ENCODE measurements around the gene ADNP. TPM values are rescaled to one million over a fixed set of nuclear protein-coding genes. Genes with fewer than 3 reads are reported as not detected.

The ADNP gene
- total RNA-seq, 1 donor from 2014 or later, result 69.2 TPM

DNA sequence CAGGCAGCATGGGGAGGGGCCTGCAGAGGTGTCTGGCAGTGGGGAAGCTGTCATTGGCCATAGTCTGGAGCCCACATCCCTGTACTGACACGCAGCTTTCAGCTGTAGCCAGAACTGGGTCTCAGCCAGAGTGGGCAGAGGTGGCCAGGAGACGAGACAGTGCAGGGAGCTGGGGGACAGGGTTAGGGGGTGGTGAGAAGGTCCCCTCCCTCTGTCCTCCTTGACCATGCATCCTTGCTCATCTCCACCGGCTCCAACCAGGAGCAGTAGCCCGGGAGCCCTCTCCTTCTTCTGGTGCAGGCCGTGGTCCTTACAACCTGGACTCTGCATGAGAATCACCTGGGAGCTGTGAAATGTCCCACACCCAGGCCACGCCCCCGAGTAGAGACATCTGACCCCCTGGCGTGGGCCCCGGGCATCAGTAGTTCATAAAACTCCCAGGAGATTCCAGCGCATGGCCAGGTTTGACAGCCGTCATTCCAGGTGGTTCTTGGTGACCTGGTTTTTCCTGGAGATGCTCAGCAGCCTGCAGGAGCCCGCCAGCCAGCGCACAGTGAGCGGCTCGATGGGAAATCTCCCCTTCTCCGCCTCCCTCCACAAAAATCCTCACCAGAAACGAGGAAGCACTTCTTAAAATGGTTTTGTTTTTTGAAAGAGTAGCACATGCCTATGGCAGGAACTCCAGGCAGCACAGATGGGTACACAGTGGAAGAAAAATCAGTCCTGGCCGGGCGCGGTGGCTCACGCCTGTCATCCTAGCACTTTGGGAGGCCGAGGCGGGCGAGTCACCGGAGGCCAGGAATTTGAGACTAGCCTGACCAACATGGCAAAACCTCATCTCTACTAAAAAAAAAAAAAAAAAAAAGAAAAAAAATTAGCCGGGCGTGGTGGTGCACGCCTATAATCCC is 56.2 kb downstream of the ADNP start:
- intact Hi-C loops (cut with micrococcal nuclease), result no loop called here

DNA sequence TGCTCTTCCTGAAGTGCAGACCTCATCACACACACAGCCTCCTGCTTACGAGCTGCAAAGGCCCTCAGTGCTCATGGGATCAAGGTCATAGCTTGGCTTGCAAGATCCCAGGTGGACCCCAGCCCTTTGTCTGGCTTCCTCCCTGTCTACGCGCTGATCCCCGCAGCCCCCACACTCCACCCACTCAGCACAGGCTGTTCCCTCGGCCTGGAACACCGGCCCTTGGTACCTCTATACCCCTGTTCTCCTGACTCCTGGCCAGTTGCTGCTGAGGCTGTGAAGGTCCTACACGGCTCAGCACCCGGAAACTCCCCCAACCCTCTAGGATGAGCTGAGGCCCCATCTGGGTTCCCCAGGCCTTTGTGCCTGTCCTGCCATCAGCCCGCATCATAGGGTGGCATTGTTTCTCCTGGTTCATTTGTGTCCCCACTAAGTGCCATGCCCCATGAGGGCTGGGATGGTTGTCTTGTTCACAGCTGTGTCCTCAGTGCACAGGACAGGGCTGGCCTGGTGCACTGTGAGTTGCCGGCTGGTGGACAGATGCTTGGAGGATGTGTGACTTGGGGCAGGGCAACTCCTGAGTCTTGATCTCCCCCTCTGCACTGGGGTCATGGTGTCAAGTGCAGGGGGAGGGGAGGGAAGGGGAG is 57.0 kb downstream of the ADNP start:
- intact Hi-C loops (cut with micrococcal nuclease), result no loop called here

DNA sequence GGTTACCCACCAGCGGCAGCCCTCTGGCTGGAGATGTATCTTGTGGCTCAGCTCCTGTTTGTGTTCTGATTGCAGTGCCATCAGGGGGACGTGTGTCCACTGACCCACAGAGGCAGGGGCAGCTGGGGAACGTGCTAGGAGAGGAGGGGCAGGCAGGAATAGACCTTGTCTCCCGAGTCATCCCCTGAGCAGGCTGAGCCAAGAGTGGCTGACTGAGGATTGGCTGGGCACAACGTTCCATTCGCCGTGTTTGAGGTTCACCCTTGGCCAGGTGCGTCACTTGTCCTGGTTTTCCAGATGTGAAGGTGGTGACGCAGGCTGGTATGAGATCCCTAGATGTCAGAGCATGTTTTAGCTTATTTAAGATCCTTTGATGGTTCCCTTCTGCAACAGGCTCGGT is 57.7 kb downstream of the ADNP start:
- intact Hi-C loops (cut with micrococcal nuclease), result no loop called here

DNA sequence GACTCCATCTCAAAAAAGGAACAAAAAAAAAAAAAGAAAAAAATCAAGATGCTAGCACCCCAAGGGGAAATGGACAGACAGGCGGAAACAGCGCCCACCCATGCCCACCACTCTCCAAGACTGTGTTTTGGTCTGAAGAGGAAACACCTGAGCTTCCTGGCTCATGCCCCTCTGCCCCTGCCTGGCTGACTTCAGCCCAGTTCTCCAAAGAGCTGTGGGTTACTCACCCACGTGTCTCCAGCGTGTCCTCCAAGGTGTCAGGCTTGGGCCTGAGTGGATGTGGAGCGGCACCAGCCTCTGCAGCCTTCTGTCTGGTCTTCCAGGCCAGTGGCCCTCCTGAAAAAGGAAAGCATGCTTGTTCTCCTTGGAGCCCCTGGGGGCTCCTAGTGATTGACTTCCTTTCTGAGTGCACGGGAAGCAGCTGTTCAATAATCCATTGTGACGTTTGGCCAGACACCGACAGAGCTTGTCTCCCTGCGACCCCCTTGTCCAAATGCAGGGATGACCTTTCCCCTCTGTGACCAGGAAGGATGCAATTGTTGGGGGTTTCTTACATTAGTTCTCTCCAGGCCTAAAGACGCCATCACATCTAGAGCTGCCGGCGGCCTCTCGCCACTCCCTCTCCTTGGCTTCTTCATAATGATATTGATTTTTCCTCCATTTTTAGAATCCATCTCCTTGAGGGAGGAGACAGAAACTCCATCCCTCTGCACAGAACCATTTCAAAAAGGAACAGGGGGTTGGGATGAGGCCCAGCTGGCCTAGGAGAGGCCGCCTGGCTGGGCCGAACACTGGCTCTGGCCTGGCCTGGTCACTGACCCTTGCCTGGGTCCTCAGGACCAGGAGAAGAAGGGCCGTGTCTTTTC is 58.4 kb downstream of the ADNP start:
- intact Hi-C loops (cut with micrococcal nuclease), result no loop called here

DNA sequence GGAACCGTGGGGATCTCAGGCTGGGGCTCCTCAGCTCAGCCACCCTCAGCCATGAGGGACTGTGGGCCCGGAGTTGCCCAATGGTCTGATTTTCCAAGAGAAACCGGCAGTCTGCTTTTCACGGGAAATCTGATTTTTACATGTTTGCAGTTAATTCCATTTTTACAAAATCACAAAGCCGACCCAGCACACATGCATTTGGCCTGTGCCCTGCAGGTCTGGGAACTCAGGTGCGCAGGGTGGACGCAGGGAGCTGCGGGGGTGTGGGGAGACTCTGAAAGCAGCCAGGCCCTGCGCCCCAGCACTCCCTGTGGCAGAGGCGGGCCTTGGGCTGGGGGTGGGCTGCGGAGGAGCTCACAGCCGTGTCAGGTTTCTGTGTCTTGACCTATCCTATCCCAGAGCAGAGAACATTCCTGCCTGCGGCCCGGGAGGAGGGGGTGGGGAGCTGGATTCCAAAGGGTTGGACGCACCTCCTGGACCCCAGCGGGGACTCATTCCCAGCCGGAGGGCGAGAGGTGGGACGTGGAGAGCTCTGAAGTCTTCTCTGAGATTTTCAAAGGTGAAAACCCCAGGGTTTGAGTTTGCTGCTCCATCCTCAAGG is 60.6 kb downstream of the ADNP start:
- intact Hi-C loops (cut with micrococcal nuclease), result no loop called here

DNA sequence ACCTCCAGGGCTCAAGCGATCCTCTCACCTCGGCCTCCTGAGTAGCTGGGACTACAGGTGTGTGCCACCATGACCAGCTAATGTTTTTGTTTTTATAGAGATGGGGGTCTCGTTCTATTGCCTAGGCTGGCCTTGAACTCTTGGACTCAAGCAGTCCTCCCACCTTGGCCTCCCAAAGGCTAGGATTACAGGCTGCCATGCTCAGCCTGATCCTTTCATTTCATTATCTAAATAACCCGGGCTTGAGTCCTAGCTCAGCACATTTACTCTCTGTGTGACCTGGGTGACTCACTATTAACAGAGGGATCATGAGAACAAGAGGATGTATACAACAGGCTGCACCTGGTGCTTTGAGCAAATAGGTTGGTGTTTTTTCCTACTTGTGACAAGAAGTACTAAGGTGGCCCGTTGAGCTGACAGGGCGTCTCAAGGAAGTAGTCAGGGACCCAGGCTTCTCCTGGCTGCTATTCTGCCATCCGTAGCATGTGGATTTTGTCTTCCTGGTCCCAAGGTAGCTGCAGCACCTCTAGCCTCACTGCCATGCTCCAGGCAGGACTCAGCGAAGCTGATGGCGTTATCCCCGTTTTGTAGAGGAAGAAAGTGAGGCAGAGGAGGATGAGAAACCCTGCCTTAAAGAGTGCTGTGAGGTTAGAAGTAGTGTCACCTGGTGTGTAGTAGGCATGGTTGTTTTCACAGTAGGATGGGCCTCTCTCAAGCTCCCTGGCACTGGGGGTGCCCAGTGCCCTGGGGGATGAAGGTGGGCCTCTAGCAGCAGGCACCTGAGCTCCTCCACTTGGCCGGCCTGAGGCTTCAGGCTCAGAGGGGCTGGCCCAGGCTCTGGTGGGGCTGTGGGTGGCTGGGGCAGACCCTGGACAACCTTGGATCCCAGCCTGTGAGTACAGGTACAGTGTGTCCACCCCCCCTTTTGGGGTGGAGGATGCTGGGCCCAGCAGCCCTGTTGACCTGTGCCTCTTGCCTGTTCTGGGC is 62.4 kb downstream of the ADNP start:
- intact Hi-C loops (cut with micrococcal nuclease), result no loop called here

DNA sequence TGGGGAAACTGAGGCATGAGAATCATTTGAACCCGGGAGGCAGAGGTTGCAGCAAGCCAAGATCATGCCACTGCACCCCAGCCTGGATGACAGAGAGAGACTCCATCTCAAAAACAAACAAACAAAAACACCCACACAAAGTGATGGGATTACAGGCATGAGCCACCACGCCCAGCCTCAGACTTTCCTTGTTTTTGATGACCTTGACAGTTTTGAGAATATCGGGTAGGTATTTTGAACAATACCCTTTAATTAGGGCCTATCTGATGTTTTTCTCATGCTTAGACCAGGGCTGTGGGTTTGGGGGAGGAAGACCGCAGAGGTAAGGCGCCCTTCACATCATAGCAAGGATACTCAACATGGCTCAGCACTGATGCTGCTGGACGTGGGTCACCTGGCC is 63.4 kb downstream of the ADNP start:
- intact Hi-C loops (cut with micrococcal nuclease), result no loop called here

DNA sequence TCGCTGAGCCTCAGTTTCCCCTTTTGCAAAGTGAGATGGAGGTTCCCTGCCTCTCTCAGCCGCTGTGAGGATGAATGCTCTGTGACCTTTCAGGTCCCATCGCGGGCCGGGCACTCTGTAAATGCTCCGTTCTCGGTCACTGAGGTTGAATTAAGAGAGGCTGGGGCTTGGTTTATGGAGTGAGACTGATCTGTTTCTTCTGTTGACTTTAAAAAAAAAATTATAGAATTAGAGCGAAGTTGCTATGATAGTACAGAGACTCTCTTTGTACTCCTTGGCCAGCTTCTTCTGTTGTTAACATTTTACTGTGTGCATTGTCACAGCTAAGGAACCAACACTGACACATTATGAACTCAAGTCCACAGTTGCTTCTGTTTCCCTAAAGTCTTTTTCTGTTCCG is 64.4 kb downstream of the ADNP start:
- intact Hi-C loops (cut with micrococcal nuclease), result no loop called here

DNA sequence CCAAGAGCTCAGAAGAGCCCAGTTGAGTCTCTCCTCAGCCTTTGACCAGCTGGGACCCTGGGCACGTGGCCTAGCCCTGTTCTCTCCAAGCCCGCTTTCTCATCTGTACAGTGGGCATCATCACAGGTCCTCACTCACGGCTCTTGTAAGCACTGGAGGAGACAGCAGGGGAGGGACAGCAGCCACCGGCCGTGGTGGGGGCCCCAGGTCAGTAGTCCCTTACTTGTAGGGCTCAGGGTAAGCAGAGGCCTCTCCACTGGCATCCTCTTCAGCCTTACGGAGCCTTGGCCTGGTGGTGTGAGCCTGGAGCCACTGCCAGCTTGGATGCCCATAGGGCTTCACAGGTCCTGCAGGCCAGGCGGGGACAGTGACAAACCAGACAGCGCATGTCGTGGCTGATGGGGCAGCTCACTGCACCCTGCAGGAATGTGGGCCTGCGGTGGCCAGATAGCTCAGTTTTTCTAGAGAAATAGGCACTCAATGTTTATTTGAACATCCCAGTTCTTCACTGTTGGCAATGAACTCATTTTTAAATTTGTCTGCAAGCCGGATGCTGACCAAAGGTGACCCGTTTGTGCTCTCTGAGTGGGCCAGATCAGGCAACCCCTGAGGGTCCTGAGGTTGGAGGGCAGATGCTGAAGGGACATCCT is 65.1 kb downstream of the ADNP start:
- intact Hi-C loops (cut with micrococcal nuclease), result no loop called here

DNA sequence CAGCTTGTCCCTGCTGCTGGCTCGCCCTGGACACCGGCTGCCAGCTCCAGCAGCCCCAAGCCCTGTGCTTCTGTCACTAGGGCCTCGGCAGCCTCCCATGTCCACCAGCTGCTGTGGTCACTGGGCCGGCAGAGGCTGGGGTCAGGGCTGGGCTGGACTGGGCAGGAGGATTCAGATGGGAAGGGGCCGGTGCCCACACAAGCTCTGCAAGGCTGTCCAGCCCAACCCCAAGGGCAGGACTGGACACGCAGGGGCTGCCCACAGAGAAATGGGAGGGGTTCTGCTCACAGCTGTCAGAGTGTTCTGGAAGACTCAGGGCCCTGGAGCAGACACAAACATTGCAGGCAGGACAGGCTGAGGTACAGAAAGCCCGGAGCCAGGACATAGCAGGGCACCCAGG is 65.6 kb downstream of the ADNP start:
- intact Hi-C loops (cut with micrococcal nuclease), result no loop called here

DNA sequence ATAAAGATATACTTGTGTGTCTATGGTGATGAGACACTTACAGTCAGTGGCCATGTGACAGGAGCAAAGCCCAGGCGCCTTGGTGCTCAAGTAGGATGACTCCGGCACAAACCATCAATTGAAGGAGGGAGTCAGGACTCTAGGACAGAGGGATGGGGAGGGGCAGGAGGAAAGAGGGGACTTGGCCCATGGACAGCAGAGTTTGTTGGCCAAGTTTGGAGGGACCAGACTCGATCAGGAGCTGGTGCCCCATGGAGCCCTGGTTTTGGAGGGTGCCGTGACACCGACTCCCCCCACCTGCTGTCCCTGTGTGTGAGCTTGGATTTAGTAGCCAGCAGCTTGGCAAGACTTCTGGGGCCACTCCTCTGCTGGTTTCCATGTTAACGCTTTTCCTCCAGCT is 66.1 kb downstream of the ADNP start:
- intact Hi-C loops (cut with micrococcal nuclease), result no loop called here

DNA sequence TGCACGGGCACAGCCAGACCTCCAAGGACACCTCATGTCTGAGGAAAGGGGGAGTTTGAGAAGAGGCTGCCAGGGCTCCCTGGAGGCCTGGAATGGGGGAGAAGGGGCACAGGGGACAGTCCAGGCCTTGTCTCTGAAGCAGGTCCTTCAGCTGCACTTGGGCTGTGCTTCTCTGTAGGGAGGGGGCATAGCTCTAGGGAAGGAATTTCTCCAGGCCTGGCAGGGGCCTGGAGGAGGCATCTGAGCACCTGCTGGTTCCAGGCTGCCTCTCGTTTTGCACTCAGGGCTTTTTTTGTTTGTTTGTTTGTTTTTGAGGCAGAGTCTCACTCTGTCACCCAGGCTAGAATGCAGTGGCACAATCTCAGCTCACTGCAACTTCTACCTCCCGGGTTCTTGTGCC is 68.7 kb downstream of the ADNP start:
- intact Hi-C loops (cut with micrococcal nuclease), result no loop called here

DNA sequence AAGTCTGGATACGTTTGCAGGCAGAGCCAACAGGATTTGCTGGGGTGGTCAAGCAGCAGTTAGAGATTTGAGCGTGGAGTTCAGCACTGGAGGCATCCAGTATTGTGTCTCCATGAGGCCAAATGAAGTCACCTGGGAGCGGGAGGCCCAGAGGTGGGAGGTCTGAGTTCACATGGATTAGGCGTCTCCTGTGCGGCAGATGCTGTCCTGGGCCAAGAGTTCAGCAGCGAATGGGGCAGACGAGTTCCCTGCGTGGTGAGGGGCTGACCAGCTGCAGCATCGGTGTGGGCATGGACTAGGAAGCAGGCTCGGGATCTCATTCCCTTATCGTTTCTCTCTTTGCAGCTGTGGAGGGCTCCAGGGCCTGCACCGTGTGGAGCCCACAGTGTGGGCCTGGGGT is 70.2 kb downstream of the ADNP start:
- intact Hi-C loops (cut with micrococcal nuclease), result no loop called here

DNA sequence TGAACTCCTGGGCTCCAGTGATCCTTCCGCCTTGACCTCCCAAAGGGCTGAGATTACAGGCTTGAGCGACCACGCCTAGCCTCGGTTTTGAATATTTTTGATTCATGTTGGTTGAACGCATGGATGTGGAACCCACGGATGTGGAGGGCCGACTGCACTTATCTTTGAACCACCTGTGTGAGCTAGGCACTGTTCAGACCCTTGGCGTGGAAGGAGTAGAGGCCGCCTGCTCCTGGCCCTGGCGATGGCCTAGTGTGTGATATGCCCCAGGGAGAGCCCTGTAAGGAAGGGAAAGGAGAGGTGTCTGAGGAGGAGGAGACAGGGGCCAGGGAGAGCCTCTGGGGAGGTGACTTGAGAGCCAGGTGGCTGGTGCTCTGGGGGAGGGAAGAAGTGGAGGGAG is 72.1 kb downstream of the ADNP start:
- intact Hi-C loops (cut with micrococcal nuclease), result no loop called here

DNA sequence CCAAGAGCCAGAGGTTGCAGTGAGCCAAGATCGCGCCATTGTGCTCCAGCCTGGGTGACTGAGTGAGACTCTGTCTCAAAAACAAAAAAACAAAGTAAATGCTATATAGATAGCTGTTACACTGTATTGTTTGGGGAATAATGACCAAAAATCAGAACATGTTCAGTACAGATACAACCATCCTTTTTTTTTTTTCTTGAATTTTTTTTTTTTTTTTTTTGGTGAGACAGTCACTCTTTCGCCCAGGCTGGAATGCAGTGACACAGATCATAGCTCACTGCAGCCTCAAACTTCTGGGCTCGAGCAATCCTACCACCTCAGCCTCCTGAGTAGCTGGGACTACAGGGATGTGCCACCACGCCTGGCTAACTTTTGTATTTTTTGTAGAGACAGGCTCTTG is 72.7 kb downstream of the ADNP start:
- intact Hi-C loops (cut with micrococcal nuclease), result no loop called here

DNA sequence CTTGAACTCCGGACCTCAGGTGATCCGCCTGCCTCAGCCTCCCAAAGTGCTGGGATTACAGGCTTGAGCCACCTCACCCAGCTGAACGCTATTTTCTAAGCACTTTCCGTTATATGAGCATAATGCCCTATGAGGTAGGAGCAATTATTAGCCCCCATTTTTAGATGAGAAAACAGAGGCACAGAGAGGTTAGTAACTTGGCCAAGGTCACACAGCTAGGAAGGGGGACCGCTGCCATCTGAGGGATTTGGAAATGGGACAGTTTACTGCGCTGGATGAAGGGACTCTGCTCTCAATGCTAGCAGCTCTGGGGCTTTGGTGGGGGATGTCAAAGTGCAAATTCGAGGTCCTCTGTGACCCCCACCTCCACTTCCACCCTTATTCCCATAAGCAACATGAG is 73.9 kb downstream of the ADNP start:
- intact Hi-C loops (cut with micrococcal nuclease), result no loop called here

DNA sequence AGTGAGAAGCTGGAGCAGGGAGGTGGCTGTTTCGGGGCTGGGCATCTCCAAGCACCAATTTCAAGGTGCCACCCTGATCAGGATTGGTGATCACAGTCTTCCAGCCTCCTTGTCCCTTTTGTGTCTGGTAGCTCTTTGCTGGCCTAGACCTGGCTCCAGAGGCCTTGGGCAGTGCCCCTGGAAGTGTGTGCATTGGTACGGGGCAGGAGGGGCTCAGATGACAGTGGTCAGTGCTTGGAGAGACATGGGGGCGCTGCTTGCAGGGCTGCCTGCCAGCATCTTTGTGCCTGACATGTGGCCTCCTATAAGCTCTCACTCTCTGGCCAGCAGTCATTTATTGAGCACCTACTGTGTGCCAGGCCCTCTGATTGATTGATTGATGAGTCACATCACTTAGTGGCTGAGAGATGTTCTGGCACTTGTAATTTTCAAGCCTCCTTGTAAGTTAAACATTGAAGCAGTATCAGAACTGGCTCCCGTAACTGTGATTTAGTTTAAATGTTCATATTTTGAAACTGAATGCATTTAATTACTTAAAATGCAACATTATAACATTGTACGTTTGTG is 74.7 kb downstream of the ADNP start:
- intact Hi-C loops (cut with micrococcal nuclease), result no loop called here

DNA sequence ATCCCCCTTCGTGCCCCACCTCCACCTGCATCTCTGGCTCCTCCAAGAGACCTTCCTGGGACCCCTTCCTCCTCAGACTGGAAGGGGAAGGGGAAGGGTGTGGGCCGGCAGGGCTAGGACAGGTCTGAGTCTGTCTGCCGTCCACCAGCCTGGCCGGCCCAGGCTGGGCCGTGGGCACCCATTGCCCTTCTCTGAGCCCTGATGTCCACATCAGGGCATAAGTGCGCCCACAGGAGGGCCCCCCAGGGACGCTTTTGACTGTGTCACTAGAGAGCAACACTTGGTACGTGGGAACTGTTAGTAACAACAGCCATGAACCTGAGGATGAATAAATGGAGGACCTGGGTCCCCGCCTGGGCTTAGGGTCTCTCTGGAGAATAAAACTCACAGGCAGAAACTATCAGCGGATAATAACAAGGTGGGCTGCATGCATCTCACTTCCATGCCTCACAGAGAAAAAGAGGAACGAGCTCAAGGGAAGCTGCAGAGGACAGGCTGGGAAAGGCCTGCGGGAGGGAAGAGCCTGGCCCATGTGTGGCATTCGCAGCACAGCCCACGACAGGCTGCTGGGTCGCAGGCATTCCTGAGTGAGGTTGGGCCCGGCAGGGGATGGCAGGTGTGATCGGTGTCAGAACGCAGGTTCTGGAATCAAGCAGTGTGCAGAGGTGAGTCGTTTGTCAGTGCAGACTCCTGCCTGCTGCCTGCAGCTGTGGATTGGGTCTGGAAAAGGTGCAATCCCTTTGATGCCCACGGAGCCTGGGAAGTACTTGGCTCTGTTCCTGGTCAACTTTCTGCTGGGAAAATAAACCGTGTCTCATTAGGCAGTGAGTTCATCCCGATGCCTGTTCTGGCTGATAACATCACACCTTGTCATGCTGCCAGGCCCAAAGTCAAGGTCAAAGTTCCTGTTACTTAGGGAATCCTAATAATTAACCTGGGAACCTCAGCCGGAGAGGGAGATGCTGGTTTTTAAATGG is 75.5 kb downstream of the ADNP start:
- intact Hi-C loops (cut with micrococcal nuclease), result no loop called here
